ENCODE results near the gene HPCAL1.

Gene HPCAL1

GRCh38 chr2:10322973-10323372 is 20.3 kb downstream of the HPCAL1 start:
- in situ Hi-C loops (cut with MboI; ENCODE audit: low sequenced_read_pairs): no loop called here
- Histone ChIP-seq H3K4me3 (no peak overlapping the region), H3K9me3 (peaks cover 2% of the 10 kb centered on the region; the same call in 1 of the 2 replicates), H3K27me3 (ENCODE audit: low read depth) (no peaks in the 10 kb centered on the region), H3K4me1 (peaks cover 11% of the 10 kb centered on the region), H3K36me3 (replicated peaks) (no peaks in the 10 kb centered on the region)
- DNase-seq (ENCODE audit: low spot score in 2 of 2): no peak

GRCh38 chr2:10323535-10323934 is 20.8 kb downstream of the HPCAL1 start:
- DNase-seq (ENCODE audit: low spot score in 2 of 2): no peak
- in situ Hi-C loops (cut with MboI; ENCODE audit: low sequenced_read_pairs): no loop called here
- Histone ChIP-seq H3K4me1 (peaks cover 11% of the 10 kb centered on the region), H3K9me3 (peaks cover 2% of the 10 kb centered on the region; the same call in 1 of the 2 replicates), H3K4me3 (no peak overlapping the region), H3K27me3 (ENCODE audit: low read depth) (no peaks in the 10 kb centered on the region), H3K36me3 (replicated peaks) (no peaks in the 10 kb centered on the region)

GRCh38 chr2:10324095-10324832 is 21.6 kb downstream of the HPCAL1 start:
- in situ Hi-C loops (cut with MboI; ENCODE audit: low sequenced_read_pairs): no loop called here
- no peaks in the 10 kb centered on the region for H3K36me3 ChIP-seq (replicated peaks)
- no peaks in the 10 kb centered on the region for H3K27me3 ChIP-seq (ENCODE audit: low read depth)
- peaks cover 2% of the 10 kb centered on the region; the same call in 1 of the 2 replicates for H3K9me3 ChIP-seq
- peak; percentile 53 to 88 for DNase-seq (ENCODE audit: low spot score in 2 of 2)
- H3K4me3 ChIP-seq: no peak overlapping the region
- H3K4me1 ChIP-seq: peaks cover 11% of the 10 kb centered on the region

- no peak for DNase-seq (ENCODE audit: low spot score in 2 of 2)
- peaks cover 2% of the 10 kb centered on the region; the same call in 1 of the 2 replicates for H3K9me3 ChIP-seq
- H3K4me3 ChIP-seq: no peak overlapping the region
- H3K27me3 ChIP-seq (ENCODE audit: low read depth): no peaks in the 10 kb centered on the region
- peaks cover 11% of the 10 kb centered on the region for H3K4me1 ChIP-seq
- no peaks in the 10 kb centered on the region for H3K36me3 ChIP-seq (replicated peaks)
- in situ Hi-C loops (cut with MboI; ENCODE audit: low sequenced_read_pairs): no loop called here
Measured at GRCh38 chr2:10325278-10326145, 22.8 kb downstream of the HPCAL1 start.

- Histone ChIP-seq H3K9me3 (no peaks in the 10 kb centered on the region; the same call in 1 of the 2 replicates), H3K36me3 (replicated peaks) (no peaks in the 10 kb centered on the region), H3K4me1 (peaks cover 11% of the 10 kb centered on the region), H3K27me3 (ENCODE audit: low read depth) (no peaks in the 10 kb centered on the region), H3K4me3 (no peak overlapping the region)
- no peak for DNase-seq (ENCODE audit: low spot score in 2 of 2)
- in situ Hi-C loops (cut with MboI; ENCODE audit: low sequenced_read_pairs): no loop called here
Measured at GRCh38 chr2:10326151-10326616, 23.5 kb downstream of the HPCAL1 start.

GRCh38 chr2:10326707-10327594 is 24.2 kb downstream of the HPCAL1 start:
- Histone ChIP-seq H3K27me3 (ENCODE audit: low read depth) (no peaks in the 10 kb centered on the region), H3K4me3 (no peak overlapping the region), H3K4me1 (peaks cover 11% of the 10 kb centered on the region), H3K36me3 (replicated peaks) (no peaks in the 10 kb centered on the region), H3K9me3 (no peaks in the 10 kb centered on the region)
- in situ Hi-C loops (cut with MboI; ENCODE audit: low sequenced_read_pairs): no loop called here
- no peak for DNase-seq (ENCODE audit: low spot score in 2 of 2)

- Histone ChIP-seq H3K9me3 (no peaks in the 10 kb centered on the region), H3K36me3 (replicated peaks) (no peaks in the 10 kb centered on the region), H3K4me3 (no peak overlapping the region), H3K4me1 (peaks cover 11% of the 10 kb centered on the region), H3K27me3 (ENCODE audit: low read depth) (no peaks in the 10 kb centered on the region)
- DNase-seq (ENCODE audit: low spot score in 2 of 2): no peak
- in situ Hi-C loops (cut with MboI; ENCODE audit: low sequenced_read_pairs): no loop called here
Measured at GRCh38 chr2:10327896-10328669, 25.4 kb downstream of the HPCAL1 start.

GRCh38 chr2:10328670-10329579 is 26.2 kb downstream of the HPCAL1 start:
- no peaks in the 10 kb centered on the region for H3K36me3 ChIP-seq (replicated peaks)
- no peak overlapping the region for H3K4me3 ChIP-seq
- no peaks in the 10 kb centered on the region for H3K27me3 ChIP-seq (ENCODE audit: low read depth)
- in situ Hi-C loops (cut with MboI; ENCODE audit: low sequenced_read_pairs): no loop called here
- no peak for DNase-seq (ENCODE audit: low spot score in 2 of 2)
- H3K4me1 ChIP-seq: peaks cover 6% of the 10 kb centered on the region
- H3K9me3 ChIP-seq: no peaks in the 10 kb centered on the region

GRCh38 chr2:10329580-10329879 is 26.8 kb downstream of the HPCAL1 start:
- in situ Hi-C loops (cut with MboI; ENCODE audit: low sequenced_read_pairs): no loop called here
- H3K36me3 ChIP-seq (replicated peaks): no peaks in the 10 kb centered on the region
- no peaks in the 10 kb centered on the region for H3K27me3 ChIP-seq (ENCODE audit: low read depth)
- H3K9me3 ChIP-seq: no peaks in the 10 kb centered on the region
- DNase-seq (ENCODE audit: low spot score in 2 of 2): no peak
- no peaks in the 10 kb centered on the region for H3K4me1 ChIP-seq
- no peak overlapping the region for H3K4me3 ChIP-seq

GRCh38 chr2:10329880-10330699 is 27.4 kb downstream of the HPCAL1 start:
- DNase-seq (ENCODE audit: low spot score in 2 of 2): no peak

GRCh38 chr2:10330700-10331026 is 28.0 kb downstream of the HPCAL1 start:
- in situ Hi-C loops (cut with MboI; ENCODE audit: low sequenced_read_pairs): no loop called here
- H3K27me3 ChIP-seq (ENCODE audit: low read depth): no peaks in the 10 kb centered on the region
- H3K9me3 ChIP-seq: no peaks in the 10 kb centered on the region; the same call in 1 of the 2 replicates
- H3K4me3 ChIP-seq: no peak overlapping the region
- no peak for DNase-seq (ENCODE audit: low spot score in 2 of 2)
- no peaks in the 10 kb centered on the region for H3K36me3 ChIP-seq (replicated peaks)
- no peaks in the 10 kb centered on the region for H3K4me1 ChIP-seq

More at GRCh38 chr2:10329880-10330699, 27.4 kb downstream of the HPCAL1 start:
- Histone ChIP-seq H3K9me3 (no peaks in the 10 kb centered on the region; the same call in 1 of the 2 replicates), H3K4me1 (no peaks in the 10 kb centered on the region), H3K36me3 (replicated peaks) (no peaks in the 10 kb centered on the region), H3K27me3 (ENCODE audit: low read depth) (no peaks in the 10 kb centered on the region), H3K4me3 (no peak overlapping the region)
- in situ Hi-C loops (cut with MboI; ENCODE audit: low sequenced_read_pairs): no loop called here
